ENCODE data around the gene ITGB6. TPM values are rescaled to one million over a fixed set of nuclear protein-coding genes. Genes with fewer than 3 reads are reported as not detected.

Gene ITGB6
- total RNA-seq, 1 experiment from 2014 or later: not detected

- TF ChIP-seq, protein P1, sequence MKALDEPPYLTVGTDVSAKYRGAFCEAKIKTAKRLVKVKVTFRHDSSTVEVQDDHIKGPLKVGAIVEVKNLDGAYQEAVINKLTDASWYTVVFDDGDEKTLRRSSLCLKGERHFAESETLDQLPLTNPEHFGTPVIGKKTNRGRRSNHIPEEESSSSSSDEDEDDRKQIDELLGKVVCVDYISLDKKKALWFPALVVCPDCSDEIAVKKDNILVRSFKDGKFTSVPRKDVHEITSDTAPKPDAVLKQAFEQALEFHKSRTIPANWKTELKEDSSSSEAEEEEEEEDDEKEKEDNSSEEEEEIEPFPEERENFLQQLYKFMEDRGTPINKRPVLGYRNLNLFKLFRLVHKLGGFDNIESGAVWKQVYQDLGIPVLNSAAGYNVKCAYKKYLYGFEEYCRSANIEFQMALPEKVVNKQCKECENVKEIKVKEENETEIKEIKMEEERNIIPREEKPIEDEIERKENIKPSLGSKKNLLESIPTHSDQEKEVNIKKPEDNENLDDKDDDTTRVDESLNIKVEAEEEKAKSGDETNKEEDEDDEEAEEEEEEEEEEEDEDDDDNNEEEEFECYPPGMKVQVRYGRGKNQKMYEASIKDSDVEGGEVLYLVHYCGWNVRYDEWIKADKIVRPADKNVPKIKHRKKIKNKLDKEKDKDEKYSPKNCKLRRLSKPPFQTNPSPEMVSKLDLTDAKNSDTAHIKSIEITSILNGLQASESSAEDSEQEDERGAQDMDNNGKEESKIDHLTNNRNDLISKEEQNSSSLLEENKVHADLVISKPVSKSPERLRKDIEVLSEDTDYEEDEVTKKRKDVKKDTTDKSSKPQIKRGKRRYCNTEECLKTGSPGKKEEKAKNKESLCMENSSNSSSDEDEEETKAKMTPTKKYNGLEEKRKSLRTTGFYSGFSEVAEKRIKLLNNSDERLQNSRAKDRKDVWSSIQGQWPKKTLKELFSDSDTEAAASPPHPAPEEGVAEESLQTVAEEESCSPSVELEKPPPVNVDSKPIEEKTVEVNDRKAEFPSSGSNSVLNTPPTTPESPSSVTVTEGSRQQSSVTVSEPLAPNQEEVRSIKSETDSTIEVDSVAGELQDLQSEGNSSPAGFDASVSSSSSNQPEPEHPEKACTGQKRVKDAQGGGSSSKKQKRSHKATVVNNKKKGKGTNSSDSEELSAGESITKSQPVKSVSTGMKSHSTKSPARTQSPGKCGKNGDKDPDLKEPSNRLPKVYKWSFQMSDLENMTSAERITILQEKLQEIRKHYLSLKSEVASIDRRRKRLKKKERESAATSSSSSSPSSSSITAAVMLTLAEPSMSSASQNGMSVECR (CRISPR knock-in tag; IDR thresholded peaks at IDR 0.05; ENCODE audit: borderline replicate concordance): no peak
- no peak for TF ChIP-seq NFATC4 (CRISPR knock-in tag; IDR thresholded peaks at IDR 0.05)
- no peak for TF ChIP-seq E2F1 (CRISPR knock-in tag; IDR thresholded peaks at IDR 0.05)
- TF ChIP-seq, protein P2, sequence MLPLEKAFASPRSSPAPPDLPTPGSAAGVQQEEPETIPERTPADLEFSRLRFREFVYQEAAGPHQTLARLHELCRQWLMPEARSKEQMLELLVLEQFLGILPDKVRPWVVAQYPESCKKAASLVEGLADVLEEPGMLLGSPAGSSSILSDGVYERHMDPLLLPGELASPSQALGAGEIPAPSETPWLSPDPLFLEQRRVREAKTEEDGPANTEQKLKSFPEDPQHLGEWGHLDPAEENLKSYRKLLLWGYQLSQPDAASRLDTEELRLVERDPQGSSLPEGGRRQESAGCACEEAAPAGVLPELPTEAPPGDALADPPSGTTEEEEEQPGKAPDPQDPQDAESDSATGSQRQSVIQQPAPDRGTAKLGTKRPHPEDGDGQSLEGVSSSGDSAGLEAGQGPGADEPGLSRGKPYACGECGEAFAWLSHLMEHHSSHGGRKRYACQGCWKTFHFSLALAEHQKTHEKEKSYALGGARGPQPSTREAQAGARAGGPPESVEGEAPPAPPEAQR (CRISPR knock-in tag; IDR thresholded peaks at IDR 0.05): no peak
- no peak for TF ChIP-seq MXD4 (CRISPR knock-in tag; IDR thresholded peaks at IDR 0.05; ENCODE audit: borderline replicate concordance)
Measured at GRCh38 chr2:160050147-160050546, 149.9 kb downstream of the ITGB6 start (continued).

Other genes with a start within 250 kb of the ITGB6 start
- gene PLA2R1, start 137.7 kb downstream of the ITGB6 start, total RNA-seq (2021): 0.76 to 1.1 TPM (median 0.92 TPM) in 3 replicates

All from WTC11 (cell line).